Measurements from ENCODE around the gene RBFOX2.

RBFOX2 gene

GRCh38 chr22:35782504-35782903, 246.1 kb downstream of the RBFOX2 start:
- peak in 1 of 2 experiments; percentile 32 for DNase-seq (ENCODE audit: low read depth in 2 of 2)

GRCh38 chr22:35781898-35782297, 246.7 kb downstream of the RBFOX2 start:
- DNase-seq (ENCODE audit: low read depth in 2 of 2) = no peak

GRCh38 chr22:35777335-35777975, 251.2 kb downstream of the RBFOX2 start:
- DNase-seq (ENCODE audit: low read depth in 2 of 2) = peak; percentile 56 to 59

GRCh38 chr22:35775339-35775738, 253.3 kb downstream of the RBFOX2 start:
- DNase-seq (ENCODE audit: low read depth in 2 of 2) = no peak

GRCh38 chr22:35769974-35770373, 258.6 kb downstream of the RBFOX2 start:
- no peak for DNase-seq (ENCODE audit: low read depth in 2 of 2)

- no peak for DNase-seq (ENCODE audit: low read depth in 2 of 2)
Measured at GRCh38 chr22:35766654-35767580, 261.7 kb downstream of the RBFOX2 start.

GRCh38 chr22:35761037-35761436, 267.6 kb downstream of the RBFOX2 start:
- no peak for DNase-seq (ENCODE audit: low read depth in 2 of 2)

GRCh38 chr22:35758394-35758793, 270.2 kb downstream of the RBFOX2 start:
- no peak for DNase-seq (ENCODE audit: low read depth in 2 of 2)

- no peak for DNase-seq (ENCODE audit: low read depth in 2 of 2)
Measured at GRCh38 chr22:35756722-35757121, 271.9 kb downstream of the RBFOX2 start.

- DNase-seq (ENCODE audit: low read depth in 2 of 2) = no peak
Measured at GRCh38 chr22:35754761-35755160, 273.9 kb downstream of the RBFOX2 start.

GRCh38 chr22:35752863-35753189, 275.8 kb downstream of the RBFOX2 start:
- no peak for DNase-seq (ENCODE audit: low read depth in 2 of 2)

- no peak for DNase-seq (ENCODE audit: low read depth in 2 of 2)
Measured at GRCh38 chr22:35752006-35752862, 276.4 kb downstream of the RBFOX2 start.

- peak in 1 of 2 experiments; percentile 16 for DNase-seq (ENCODE audit: low read depth in 2 of 2)
Measured at GRCh38 chr22:35749808-35750207, 278.8 kb downstream of the RBFOX2 start.

GRCh38 chr22:35746946-35747703, 281.5 kb downstream of the RBFOX2 start:
- no peak for DNase-seq (ENCODE audit: low read depth in 2 of 2)

GRCh38 chr22:35746248-35746647, 282.4 kb downstream of the RBFOX2 start:
- DNase-seq (ENCODE audit: low read depth in 2 of 2) = no peak

- DNase-seq (ENCODE audit: low read depth in 2 of 2) = peak in 1 of 2 experiments; percentile 12
Measured at GRCh38 chr22:35743326-35743860, 285.2 kb downstream of the RBFOX2 start.

GRCh38 chr22:35742342-35743100, 286.1 kb downstream of the RBFOX2 start:
- peak; percentile 45 to 49 for DNase-seq (ENCODE audit: low read depth in 2 of 2)

- no peak for DNase-seq (ENCODE audit: low read depth in 2 of 2)
Measured at GRCh38 chr22:35740616-35741015, 288.0 kb downstream of the RBFOX2 start.

GRCh38 chr22:35739931-35740380, 288.7 kb downstream of the RBFOX2 start:
- DNase-seq (ENCODE audit: low read depth in 2 of 2) = no peak

Data from fibroblast of skin of left quadriceps (primary cell).